GM12878 (cell line): Measurements from ENCODE around the gene RBM4. TPM values are rescaled to one million over a fixed set of nuclear protein-coding genes. Genes with fewer than 3 reads are reported as not detected.
A peak's percentile ranks its signal among the peaks of the same experiment; 100 is the strongest.

Source experiments
- ATAC-seq: fragments of 200-7000 bp; cut with Tn5 transposase; 3 replicates; pipeline ENCODE4 v1.9.1; 2020; ENCODE audit warnings: mild to moderate bottlenecking, moderate library complexity
- BruUV-seq: library from RNA; stranded (reverse); fragments of 400-500 nt; replicated peaks from 2 replicates; lab custom pipeline; 2021; lab: Mats Ljungman, UMichigan
- CTCF ChIA-PET: fragments of 300-600 bp; sonication (Branson Sonifier 250); formaldehyde crosslinking; extraction: SDS; loops from one replicate; lab custom pipeline; 2021; ENCODE audit warnings: inconsistent platforms; lab: Yijun Ruan, JAX
- POLR2A ChIA-PET: fragments of 350-600 bp; formaldehyde crosslinking; extraction: SDS; loops from one replicate; lab custom pipeline; 2021; ENCODE audit warnings: inconsistent platforms; lab: Charles Lee
- RAD21 ChIA-PET: fragments of 300-600 bp; sonication (Branson Sonifier 250); formaldehyde crosslinking; loops from one replicate; lab custom pipeline; 2023; ENCODE audit warnings: antibody characterized with exemption; ENCODE audit not compliant: unreplicated experiment; lab: Charles Lee
- SMC1A ChIA-PET: fragments of 300-600 bp; sonication (Branson Sonifier 250); formaldehyde crosslinking; loops from one replicate; lab custom pipeline; 2023; ENCODE audit not compliant: unreplicated experiment, uncharacterized antibody; lab: Charles Lee
- DNase-seq: peaks from one replicate; pipeline ENCODE4 v3.0.0-alpha.2; 2011; ENCODE audit warnings: low read depth, low spot score
- FAIRE-seq: peaks from 3 replicates; lab custom pipeline; 2011; peaks lifted over from hg19 to GRCh38; lab: Jason Lieb, UNC
- H2AFZ ChIP-seq: 2 replicates; pipeline ENCODE4 v1.6.0; 2011; ENCODE audit warnings: low read depth, low read length, control low read depth; ENCODE audit not compliant: control insufficient read depth
- H3K27ac ChIP-seq: 2 replicates; pipeline ENCODE4 v1.5.1; 2011; ENCODE audit warnings: control low read depth; ENCODE audit not compliant: control insufficient read depth, insufficient read depth
- H3K27me3 ChIP-seq, 2 experiments: replicated peaks in 1 of 2; 2 replicates each; pipeline versions ENCODE4 v1.6.0 to v1.6.1; 2011; ENCODE audit warnings: low read length in 1 of 2; ENCODE audit not compliant: control insufficient read depth in 2 of 2, insufficient read depth in 2 of 2
- H3K36me3 ChIP-seq, 2 experiments: 2 replicates each; pipeline ENCODE4 v1.5.1; 2011; ENCODE audit warnings: low read length in 1 of 2; ENCODE audit not compliant: control insufficient read depth in 2 of 2, insufficient read depth in 2 of 2
- H3K4me1 ChIP-seq: 2 replicates; pipeline ENCODE4 v1.6.1; 2011; ENCODE audit warnings: mild to moderate bottlenecking, low read length, moderate library complexity, mixed read lengths; ENCODE audit not compliant: control insufficient read depth, insufficient read depth
- H3K4me2 ChIP-seq: 2 replicates; pipeline ENCODE4 v1.6.0; 2011; ENCODE audit warnings: control low read depth; ENCODE audit not compliant: control insufficient read depth, insufficient read depth
- H3K4me3 ChIP-seq: fragments of 200-600 bp; sonication (generic); 2 replicates; pipeline ENCODE4 v1.5.1; 2016
- H3K79me2 ChIP-seq: 2 replicates; pipeline ENCODE4 v1.6.0; 2011; ENCODE audit warnings: low read length; ENCODE audit not compliant: control insufficient read depth, insufficient read depth
- H3K9ac ChIP-seq: 2 replicates; pipeline ENCODE4 v1.8.0; 2011; ENCODE audit warnings: low read length, control low read depth, mixed read lengths; ENCODE audit not compliant: control insufficient read depth, insufficient read depth
- H3K9me3 ChIP-seq: replicated peaks from 3 replicates; pipeline ENCODE4 v1.5.1; 2011; ENCODE audit warnings: mild to moderate bottlenecking, low read length; ENCODE audit not compliant: control insufficient read depth, insufficient read depth
- H4K20me1 ChIP-seq: 2 replicates; pipeline ENCODE4 v1.6.0; 2011; ENCODE audit not compliant: control insufficient read depth, insufficient read depth
- ATF2 ChIP-seq: IDR thresholded peaks from 2 replicates; pipeline ENCODE4 v1.6.1; 2012; ENCODE audit warnings: low read length, inconsistent platforms
- BMI1 ChIP-seq: fragments of 450-650 bp; IDR thresholded peaks from 2 replicates; pipeline ENCODE4 v1.6.1; 2016; ENCODE audit warnings: mild to moderate bottlenecking, moderate library complexity, borderline replicate concordance
- PRDM15 ChIP-seq: fragments of 450-650 bp; formaldehyde crosslinking; IDR thresholded peaks from 2 replicates; pipeline ENCODE4 v1.4.0; 2020; ENCODE audit warnings: mild to moderate bottlenecking, moderate library complexity
- SPI1 ChIP-seq: IDR thresholded peaks from 2 replicates; pipeline ENCODE4 v1.6.1; 2011; ENCODE audit warnings: low read depth, mild to moderate bottlenecking, low read length, moderate library complexity, borderline replicate concordance; ENCODE audit not compliant: insufficient read depth
- ZNF24 ChIP-seq: fragments of 450-650 bp; IDR thresholded peaks from 2 replicates; pipeline ENCODE4 v1.6.1; 2017; ENCODE audit warnings: antibody characterized with exemption, mild to moderate bottlenecking
- WGBS: methylation state at CpG from one replicate; pipeline ENCODE4 v1.1.6; 2016; ENCODE audit warnings: low lambda C conversion rate; ENCODE audit not compliant: insufficient replicate concordance, insufficient coverage; ENCODE audit errors: missing lambda C conversion rate; 5-methylcytosine and 5-hydroxymethylcytosine counted together
- in situ Hi-C: fragments of 300-500 bp; cut with MboI; formaldehyde crosslinking; loops from 9 replicates; pipeline ENCODE4 v1.14.3; 2018; ENCODE audit warnings: mixed read lengths
- intact Hi-C: fragments of 100-400 bp; cut with micrococcal nuclease; formaldehyde crosslinking; loops from one replicate; pipeline ENCODE4 v1.14.2; 2022; ENCODE audit not compliant: unreplicated experiment
- polyA plus RNA-seq, 11 experiments: library from polyadenylated mRNA; depleted of rRNA in 4 of 11; unstranded in 6 of 11; stranded (reverse) in 5 of 11; fragments of >200 nt; fragmentation: Nextera tagmentation in 4 of 11; fragmentation: Illumina TruSeq in 1 of 11; extraction: Ambion mirVana in 4 of 11; extraction: Trizol in 1 of 11; gene quantifications; 1 replicate in 1 of 11; 2 replicates in 10 of 11; pipeline versions ENCODE4 v1.2.1 to v1.2.3, GENCODE V29; 2011 to 2016; ENCODE audit warnings: inconsistent platforms in 2 of 11, missing spikeins in 2 of 11, low read depth in 1 of 11
- total RNA-seq, 4 experiments: library from RNA; depleted of rRNA in 3 of 4; stranded (reverse); fragments of >200 nt in 3 of 4; fragmentation: Illumina TruSeq in 1 of 4; extraction: Trizol in 1 of 4; gene quantifications; 2 replicates each; pipeline versions ENCODE4 v1.2.1 to v1.2.3, GENCODE V29; 2013 to 2021

Gene RBM4
- total and polyA plus RNA-seq, 10 of the 15 experiments (the other 5 are each of a cell fraction or from before 2014, with no cell fraction given), result 105 to 224 (median 138) TPM

- in situ Hi-C loops (no loop called here), intact Hi-C loops (no loop called here)
- H3K9me3 ChIP-seq, result no peaks in the 10 kb centered on the region
- H3K4me3 ChIP-seq, result no peak overlapping the region
- DNase-seq, result no peak
- H3K4me2 ChIP-seq, result no peak overlapping the region
- no peak overlapping the region for H3K9ac ChIP-seq
- RAD21 ChIA-PET, result interaction anchor here (0.7 to 1.3 kb wide), 3 partner anchors 19 to 620 kb away, joined by 3 to 8 read pairs (median 4); partner anchors contain the start of genes RBM14 and RBM4B
- peaks cover 2 to 14% of the 10 kb centered on the region in 2 experiments for H3K36me3 ChIP-seq
- no peak overlapping the region for H3K27ac ChIP-seq
- SMC1A ChIA-PET, result interaction anchor here (0.8 to 2.1 kb wide), 5 partner anchors 13 to 21 kb away, joined by 4 to 11 read pairs (median 6); partner anchors contain the start of genes RBM4 and RBM4B
- peaks cover 8% of the 10 kb centered on the region; the same call in 1 of the 2 replicates for H3K4me1 ChIP-seq
- no peak for FAIRE-seq
- TF ChIP-seq PRDM15 (CRISPR knock-in tag) (no peak), ATF2 (no peak), SPI1 (peak; percentile 28; the same call in 1 of the 2 replicates), ZNF24 (no peak), BMI1 (no peak)
- H3K27me3 ChIP-seq, result no peaks in the 10 kb centered on the region
- no peak overlapping the region for H2AFZ ChIP-seq
- H4K20me1 ChIP-seq, result no peaks in the 10 kb centered on the region
- CTCF ChIA-PET, result interaction anchor here (0.7 to 3.1 kb wide), 5 partner anchors 11 to 82 kb away, joined by 3 to 12 read pairs (median 5); partner anchors contain the start of genes RBM4 and RBM4B
- no TSS peak for BruUV-seq
- 4% methylated on average over 2 of the region's 2 CpGs for WGBS
- ATAC-seq, result peak; percentile 36
- H3K79me2 ChIP-seq, result peaks cover 3% of the 10 kb centered on the region
- POLR2A ChIA-PET, result interaction anchor here (0.6 to 2.2 kb wide), 16 partner anchors 11 to 256 kb away, joined by 3 to 12 read pairs (median 4); partner anchors contain the start of genes ACTN3, RBM4 and RBM4B
Observed at GRCh38 chr11:66659763-66660162, 21.3 kb downstream of the RBM4 start.
